OCI-LY7 (cell line): ENCODE data around the gene RNF144B. TPM values are rescaled to one million over a fixed set of nuclear protein-coding genes. Genes with fewer than 3 reads are reported as not detected.

Experiments
- BruUV-seq: library from RNA; stranded (reverse); fragments of 400-500 nt; replicated peaks from 2 replicates; lab custom pipeline; 2021; lab: Mats Ljungman, UMichigan
- CTCF ChIA-PET: fragments of 300-600 bp; sonication (Branson Sonifier 250); formaldehyde crosslinking; loops from one replicate; lab custom pipeline; 2022; ENCODE audit warnings: antibody characterized with exemption; ENCODE audit not compliant: unreplicated experiment; lab: Charles Lee
- POLR2A ChIA-PET: fragments of 300-600 bp; sonication (Branson Sonifier 250); formaldehyde crosslinking; loops from one replicate; lab custom pipeline; 2022; ENCODE audit warnings: antibody characterized with exemption; lab: Charles Lee
- DNase-seq: peaks from one replicate; pipeline ENCODE4 v3.0.0-alpha.2; 2015; ENCODE audit warnings: low spot score
- H2AFZ ChIP-seq: fragments of 200-600 bp; sonication (generic), shearing (Covaris generic); 2 replicates; pipeline ENCODE4 v1.6.1; 2014; ENCODE audit warnings: mild to moderate bottlenecking, antibody characterized with exemption, low read length, moderate library complexity
- H3K27ac ChIP-seq: fragments of 200-600 bp; sonication (generic); 2 replicates; pipeline ENCODE4 v1.5.1; 2014; ENCODE audit warnings: mixed run types, low read depth, mild to moderate bottlenecking, moderate library complexity, low read length, inconsistent platforms; ENCODE audit not compliant: poor library complexity, severe bottlenecking
- H3K36me3 ChIP-seq: fragments of 200-600 bp; sonication (generic); 2 replicates; pipeline ENCODE4 v1.6.1; 2014; ENCODE audit warnings: mild to moderate bottlenecking, antibody characterized with exemption, low read length, moderate library complexity, mixed read lengths; ENCODE audit not compliant: insufficient read depth
- H3K4me1 ChIP-seq: fragments of 200-600 bp; sonication (generic); 2 replicates; pipeline ENCODE4 v1.5.1; 2014; ENCODE audit warnings: mild to moderate bottlenecking, low read length; ENCODE audit not compliant: insufficient read depth, poor library complexity, severe bottlenecking
- H3K4me2 ChIP-seq: fragments of 200-600 bp; sonication (generic); 2 replicates; pipeline ENCODE4 v1.6.1; 2014; ENCODE audit warnings: mild to moderate bottlenecking, low read length
- H3K4me3 ChIP-seq: fragments of 200-600 bp; sonication (generic); 2 replicates; pipeline ENCODE4 v1.5.1; 2014; ENCODE audit warnings: mild to moderate bottlenecking, low read depth, low read length; ENCODE audit not compliant: poor library complexity, severe bottlenecking
- H3K79me2 ChIP-seq: fragments of 200-600 bp; sonication (generic); 2 replicates; pipeline ENCODE4 v1.6.1; 2016; ENCODE audit warnings: low read depth, mild to moderate bottlenecking, low read length, moderate library complexity, mixed read lengths; ENCODE audit not compliant: insufficient read depth
- H3K9me2 ChIP-seq: fragments of 200-600 bp; sonication (generic); 2 replicates; pipeline ENCODE4 v1.6.1; 2016; ENCODE audit warnings: mild to moderate bottlenecking, low read length, mixed read lengths; ENCODE audit not compliant: insufficient read depth
- H3K9me3 ChIP-seq: fragments of 200-600 bp; sonication (generic); 2 replicates; pipeline ENCODE4 v1.6.1; 2014; ENCODE audit warnings: mild to moderate bottlenecking, mixed run types, low read length, mixed read lengths
- H4K20me1 ChIP-seq: fragments of 200-600 bp; sonication (generic); 2 replicates; pipeline ENCODE4 v1.6.1; 2014; ENCODE audit warnings: mild to moderate bottlenecking, antibody characterized with exemption, low read length, moderate library complexity, mixed read lengths; ENCODE audit not compliant: insufficient read depth
- CTCF ChIP-seq: fragments of 200-600 bp; sonication (generic); conservative IDR thresholded peaks from 2 replicates; pipeline ENCODE4 v1.5.1; 2014; ENCODE audit warnings: mild to moderate bottlenecking, antibody characterized with exemption, low read length, moderate library complexity, mixed read lengths
- EZH2phosphoT487 ChIP-seq: fragments of 200-600 bp; sonication (generic); IDR thresholded peaks from 2 replicates; pipeline ENCODE4 v1.6.1; 2018; ENCODE audit warnings: low read depth, borderline replicate concordance, mild to moderate bottlenecking, mixed run types, antibody characterized with exemption, low read length, moderate library complexity, mixed read lengths
- intact Hi-C: fragments of 100-400 bp; cut with micrococcal nuclease; formaldehyde crosslinking; loops from one replicate; pipeline ENCODE4 v1.10.0; 2022; ENCODE audit not compliant: unreplicated experiment
- total RNA-seq, 2 experiments: library from RNA; depleted of rRNA in 1 of 2; stranded (reverse); fragments of >200 nt in 1 of 2; shearing (Covaris generic) in 1 of 2; gene quantifications; 2 replicates each; pipeline ENCODE4 v1.2.3, GENCODE V29; 2014 to 2022

The RNF144B gene
- total RNA-seq, 2 experiments from 2014 or later = 83.4 to 151 TPM

GRCh38 chr6:18340781-18341551 lies 46.2 kb upstream of the RNF144B start:
- Histone ChIP-seq H3K9me3 (no peaks in the 10 kb centered on the region; the same call in 1 of the 2 replicates), H3K4me2 (peak overlapping the region; percentile 52; the same call in 1 of the 2 replicates), H3K4me3 (no peak overlapping the region), H2AFZ (peak overlapping the region; percentile 55; the same call in 1 of the 2 replicates), H3K36me3 (peaks cover 3% of the 10 kb centered on the region; the same call in 1 of the 2 replicates), H4K20me1 (no peaks in the 10 kb centered on the region), H3K4me1 (peaks cover 86% of the 10 kb centered on the region), H3K79me2 (no peaks in the 10 kb centered on the region), H3K27ac (peak overlapping the region; percentile 89), H3K9me2 (no peaks in the 10 kb centered on the region)
- ChIA-PET POLR2A (interaction anchor here (0.7 to 8.1 kb wide), 6 partner anchors 10 to 46 kb away, joined by 3 to 183 read pairs (median 6); partner anchors contain the start of gene RNF144B), CTCF (interaction anchor here (0.8 to 1.0 kb wide), 2 partner anchors 13 to 19 kb away, joined by 4 read pairs; no protein-coding TSS in a partner anchor)
- DNase-seq = no peak
- intact Hi-C loops = no loop called here
- BruUV-seq = no TSS peak
- TF ChIP-seq EZH2phosphoT487 (no peak), CTCF (no peak)

- CTCF ChIA-PET = interaction anchor here (1.0 to 1.8 kb wide), 5 partner anchors 10 to 66 kb away, joined by 3 to 6 read pairs (median 5); partner anchors contain the start of gene RNF144B
- H3K4me3 ChIP-seq = peak overlapping the region; percentile 26
These were observed 44.9 kb upstream of the RNF144B start for GRCh38 chr6:18342223-18342622.

GRCh38 chr6:18343741-18344140 lies 43.4 kb upstream of the RNF144B start:
- H3K79me2 ChIP-seq = no peaks in the 10 kb centered on the region
- peak overlapping the region; percentile 55 for H2AFZ ChIP-seq
- TF ChIP-seq CTCF (peak; percentile 44; the same call in 1 of the 2 replicates), EZH2phosphoT487 (no peak)
- intact Hi-C loops = loop anchor here (1.0 kb wide), 3 partner anchors 16 to 49 kb away; partner anchors contain the start of gene RNF144B
- H3K36me3 ChIP-seq = peaks cover 3% of the 10 kb centered on the region; the same call in 1 of the 2 replicates
- no peaks in the 10 kb centered on the region for H4K20me1 ChIP-seq
- no TSS peak for BruUV-seq
- peak overlapping the region; percentile 89 for H3K27ac ChIP-seq
- no peaks in the 10 kb centered on the region; the same call in 1 of the 2 replicates for H3K9me3 ChIP-seq
- H3K4me2 ChIP-seq = peak overlapping the region; percentile 52
- CTCF ChIA-PET = interaction anchor here (1.7 to 1.8 kb wide), 2 partner anchors 8 to 43 kb away, joined by 5 to 6 read pairs; partner anchors contain the start of gene RNF144B
- H3K4me3 ChIP-seq = peak overlapping the region; percentile 26
- DNase-seq = no peak
- no peaks in the 10 kb centered on the region for H3K9me2 ChIP-seq
- POLR2A ChIA-PET = interaction anchor here (0.8 to 8.1 kb wide), 9 partner anchors 9 to 50 kb away, joined by 3 to 183 read pairs (median 8); partner anchors contain the start of gene RNF144B
- peaks cover 72% of the 10 kb centered on the region for H3K4me1 ChIP-seq

More at GRCh38 chr6:18342223-18342622, 44.9 kb upstream of the RNF144B start:
- H3K9me2 ChIP-seq = no peaks in the 10 kb centered on the region
- peaks cover 84% of the 10 kb centered on the region for H3K4me1 ChIP-seq
- H3K4me2 ChIP-seq = peak overlapping the region; percentile 52
- POLR2A ChIA-PET = interaction anchor here (0.6 to 8.1 kb wide), 14 partner anchors 9 to 152 kb away, joined by 3 to 183 read pairs (median 5); partner anchors contain the start of gene RNF144B
- H3K36me3 ChIP-seq = peaks cover 3% of the 10 kb centered on the region; the same call in 1 of the 2 replicates
- H3K9me3 ChIP-seq = no peaks in the 10 kb centered on the region; the same call in 1 of the 2 replicates
- H2AFZ ChIP-seq = peak overlapping the region; percentile 55; the same call in 1 of the 2 replicates
- no peaks in the 10 kb centered on the region for H4K20me1 ChIP-seq
- intact Hi-C loops = no loop called here
- no peaks in the 10 kb centered on the region for H3K79me2 ChIP-seq
- peak overlapping the region; percentile 89 for H3K27ac ChIP-seq
- BruUV-seq = no TSS peak
- no peak for DNase-seq
- TF ChIP-seq EZH2phosphoT487 = no peak
